WTC11 (cell line): ENCODE data around the gene GALNT17. TPM values are rescaled to one million over a fixed set of nuclear protein-coding genes. Genes with fewer than 3 reads are reported as not detected.
A peak's percentile ranks its signal among the peaks of the same experiment; 100 is the strongest.

Source experiments
- ATAC-seq: fragments of 200-7000 bp; cut with Tn5 transposase; 2 replicates; pipeline ENCODE4 v1.10.0; 2021; ENCODE audit warnings: mild to moderate bottlenecking, moderate library complexity
- CTCF ChIA-PET: fragments of 300-600 bp; sonication (Branson Sonifier 250); formaldehyde crosslinking; loops from one replicate; lab custom pipeline; 2021; ENCODE audit warnings: antibody characterized with exemption; lab: Charles Lee
- POLR2A ChIA-PET: fragments of 350-600 bp; sonication (Branson Sonifier 250); formaldehyde crosslinking; loops from one replicate; lab custom pipeline; 2021; ENCODE audit warnings: antibody characterized with exemption; lab: Charles Lee
- DNase-seq: peaks from one replicate; pipeline ENCODE4 v3.0.0; 2021; ENCODE audit warnings: low spot score
- H3K27ac Mint-ChIP-seq: 2 replicates; pipeline ENCODE4 v1.8.0; 2021; ENCODE audit warnings: mixed read lengths
- H3K27me3 Mint-ChIP-seq: 2 replicates; pipeline ENCODE4 v1.8.0; 2021; ENCODE audit warnings: low read depth, mild to moderate bottlenecking, moderate library complexity, mixed read lengths
- H3K36me3 Mint-ChIP-seq: 2 replicates; pipeline ENCODE4 v1.8.0; 2021; ENCODE audit warnings: mixed read lengths
- H3K4me1 Mint-ChIP-seq: 2 replicates; pipeline ENCODE4 v1.8.0; 2022; ENCODE audit warnings: mixed read lengths
- H3K4me3 Mint-ChIP-seq: 2 replicates; pipeline ENCODE4 v1.8.0; 2021; ENCODE audit warnings: mild to moderate bottlenecking, moderate library complexity, mixed read lengths
- H3K9me3 Mint-ChIP-seq: 2 replicates; pipeline ENCODE4 v1.8.0; 2021; ENCODE audit warnings: mixed read lengths
- ATF1 ChIP-seq: sonication (generic); formaldehyde crosslinking; IDR thresholded peaks from 2 replicates; pipeline ENCODE4 v1.8.1; 2023; ENCODE audit warnings: mild to moderate bottlenecking, moderate library complexity, missing genetic modification reagents
- EMX1 ChIP-seq: fragments of 250-450 bp; sonication (Bioruptor Pico); IDR thresholded peaks from 2 replicates; pipeline ENCODE4 v1.8.0; 2021; ENCODE audit warnings: mild to moderate bottlenecking
- ESRRA ChIP-seq: sonication (generic); formaldehyde crosslinking; IDR thresholded peaks from 2 replicates; pipeline ENCODE4 v1.8.1; 2022; ENCODE audit warnings: mild to moderate bottlenecking, missing genetic modification reagents, borderline replicate concordance
- FOXP1 ChIP-seq: sonication (generic); formaldehyde crosslinking; IDR thresholded peaks from 2 replicates; pipeline ENCODE4 v1.8.0; 2022; ENCODE audit warnings: missing genetic modification reagents, mild to moderate bottlenecking, moderate library complexity, borderline replicate concordance
- GTF2I ChIP-seq: fragments of 250-450 bp; sonication (Bioruptor Pico); conservative IDR thresholded peaks from 2 replicates; pipeline ENCODE4 v1.4.0; 2021; ENCODE audit warnings: mild to moderate bottlenecking
- IRF2 ChIP-seq: sonication (generic); formaldehyde crosslinking; IDR thresholded peaks from 2 replicates; pipeline ENCODE4 v1.8.0; 2022; ENCODE audit warnings: low read depth, missing genetic modification reagents, borderline replicate concordance
- JAZF1 ChIP-seq: fragments of 250-450 bp; sonication (Bioruptor Pico); IDR thresholded peaks from 2 replicates; pipeline ENCODE4 v1.9.0; 2021; ENCODE audit warnings: moderate library complexity, mild to moderate bottlenecking, inconsistent platforms
- KAT7 ChIP-seq: sonication (generic); formaldehyde crosslinking; IDR thresholded peaks from 2 replicates; pipeline ENCODE4 v1.8.1; 2023; ENCODE audit warnings: missing genetic modification reagents, mild to moderate bottlenecking, borderline replicate concordance
- NFYB ChIP-seq: sonication (generic); formaldehyde crosslinking; conservative IDR thresholded peaks from 2 replicates; pipeline ENCODE4 v1.8.0; 2022; ENCODE audit warnings: low read depth, missing genetic modification reagents
- NR1H2 ChIP-seq: sonication (generic); formaldehyde crosslinking; IDR thresholded peaks from 2 replicates; pipeline ENCODE4 v1.9.0; 2021; ENCODE audit warnings: mild to moderate bottlenecking, moderate library complexity, missing genetic modification reagents
- PRRX2 ChIP-seq: fragments of 250-450 bp; sonication (Bioruptor Pico); IDR thresholded peaks from 2 replicates; pipeline ENCODE4 v1.8.0; 2021; ENCODE audit warnings: mild to moderate bottlenecking
- RELA ChIP-seq: sonication (generic); formaldehyde crosslinking; IDR thresholded peaks from 2 replicates; pipeline ENCODE4 v1.8.1; 2022; ENCODE audit warnings: missing genetic modification reagents, mild to moderate bottlenecking, borderline replicate concordance
- RORB ChIP-seq: fragments of 250-450 bp; sonication (Bioruptor Pico); IDR thresholded peaks from 2 replicates; pipeline ENCODE4 v1.9.0; 2021; ENCODE audit warnings: mild to moderate bottlenecking
- TCF7 ChIP-seq: sonication (generic); formaldehyde crosslinking; IDR thresholded peaks from 2 replicates; pipeline ENCODE4 v1.8.0; 2022; ENCODE audit warnings: mild to moderate bottlenecking, low read depth, missing genetic modification reagents, moderate library complexity
- TEAD1 ChIP-seq: sonication (generic); formaldehyde crosslinking; IDR thresholded peaks from 2 replicates; pipeline ENCODE4 v1.8.0; 2022; ENCODE audit warnings: mild to moderate bottlenecking, missing genetic modification reagents
- TP53 ChIP-seq: sonication (generic); formaldehyde crosslinking; IDR thresholded peaks from 2 replicates; pipeline ENCODE4 v1.8.1; 2023; ENCODE audit warnings: mild to moderate bottlenecking, missing genetic modification reagents
- ZNF121 ChIP-seq: sonication (generic); formaldehyde crosslinking; IDR thresholded peaks from 2 replicates; pipeline ENCODE4 v1.8.0; 2023; ENCODE audit warnings: missing genetic modification reagents
- ZNF138 ChIP-seq: sonication (generic); formaldehyde crosslinking; conservative IDR thresholded peaks from 2 replicates; pipeline ENCODE4 v1.8.1; 2022; ENCODE audit warnings: mild to moderate bottlenecking, moderate library complexity, missing genetic modification reagents
- ZNF219 ChIP-seq: sonication (generic); formaldehyde crosslinking; IDR thresholded peaks from 2 replicates; pipeline ENCODE4 v1.8.0; 2023; ENCODE audit warnings: missing genetic modification reagents, mild to moderate bottlenecking, borderline replicate concordance
- ZNF263 ChIP-seq: sonication (generic); formaldehyde crosslinking; IDR thresholded peaks from 2 replicates; pipeline ENCODE4 v1.8.1; 2022; ENCODE audit warnings: low read depth, mild to moderate bottlenecking, moderate library complexity, missing genetic modification reagents
- ZNF671 ChIP-seq: fragments of 250-450 bp; sonication (Bioruptor Pico); IDR thresholded peaks from 2 replicates; pipeline ENCODE4 v1.8.0; 2021; ENCODE audit warnings: mild to moderate bottlenecking
- total RNA-seq: library from RNA; stranded (reverse); gene quantifications from 3 replicates; pipeline ENCODE4 v1.2.3, GENCODE V29; 2021
- TF ChIP-seq, protein P1 (sequence below): sonication (generic); formaldehyde crosslinking; IDR thresholded peaks from 2 replicates; pipeline ENCODE4 v1.8.1; 2022; ENCODE audit warnings: mild to moderate bottlenecking, moderate library complexity, missing genetic modification reagents
- TF ChIP-seq, protein P2 (sequence below): sonication (generic); formaldehyde crosslinking; IDR thresholded peaks from 2 replicates; pipeline ENCODE4 v1.8.1; 2022; ENCODE audit warnings: mild to moderate bottlenecking, missing genetic modification reagents, moderate library complexity, borderline replicate concordance
- TF ChIP-seq, protein P3 (sequence below): sonication (generic); formaldehyde crosslinking; IDR thresholded peaks from 2 replicates; pipeline ENCODE4 v1.8.0; 2023; ENCODE audit warnings: mild to moderate bottlenecking, missing genetic modification reagents
- TF ChIP-seq, protein P4 (sequence below): sonication (generic); formaldehyde crosslinking; IDR thresholded peaks from 2 replicates; pipeline ENCODE4 v1.8.1; 2023; ENCODE audit warnings: mild to moderate bottlenecking, missing genetic modification reagents, moderate library complexity
- TF ChIP-seq, protein P5 (sequence below): sonication (generic); formaldehyde crosslinking; IDR thresholded peaks from 2 replicates; pipeline ENCODE4 v1.8.0; 2023; ENCODE audit warnings: missing genetic modification reagents
- TF ChIP-seq, protein P6 (sequence below): sonication (generic); formaldehyde crosslinking; IDR thresholded peaks from 2 replicates; pipeline ENCODE4 v1.8.0; 2022; ENCODE audit warnings: mild to moderate bottlenecking, missing genetic modification reagents
- TF ChIP-seq, protein P7 (sequence below): sonication (generic); formaldehyde crosslinking; IDR thresholded peaks from 2 replicates; pipeline ENCODE4 v1.8.0; 2022; ENCODE audit warnings: mild to moderate bottlenecking, missing genetic modification reagents

The GALNT17 gene
- total RNA-seq, 1 experiment from 2014 or later, result 61.1 TPM

DNA sequence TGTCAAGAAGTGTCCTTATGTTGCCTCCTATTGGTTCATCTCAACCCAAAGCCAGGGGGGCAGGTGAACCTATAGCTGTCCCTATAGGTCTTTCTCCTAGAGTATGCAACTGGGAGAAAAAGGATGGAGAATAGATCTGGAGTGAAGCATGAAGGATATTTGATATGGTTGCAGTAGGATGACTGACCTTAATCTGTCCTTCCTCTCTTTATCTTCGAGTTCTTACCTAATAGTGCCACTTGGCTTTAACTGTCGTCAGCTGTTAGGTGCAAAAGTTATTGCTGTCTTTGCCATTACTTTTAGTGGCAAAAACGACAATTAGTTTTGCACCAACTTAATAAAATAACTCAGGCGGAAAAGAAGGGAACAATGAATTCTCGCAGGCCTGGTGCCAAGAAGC lies 196.0 kb downstream of the GALNT17 start:
- DNase-seq, result no peak
- Mint-ChIP-seq H3K27me3 (no peaks in the 10 kb centered on the region), H3K27ac (0 out of 2 replicates have a peak overlapping the region, but pooled peaks have one; percentile 14), H3K36me3 (peaks cover under 1% of the 10 kb centered on the region; the same call in 1 of the 2 replicates), H3K4me1 (peaks cover 56% of the 10 kb centered on the region), H3K9me3 (peaks cover under 1% of the 10 kb centered on the region; the same call in 1 of the 2 replicates), H3K4me3 (no peak overlapping the region)
- ATAC-seq, result no peak
- ChIA-PET POLR2A (no interaction called here), CTCF (no interaction called here)
- TF ChIP-seq ZNF219 (CRISPR knock-in tag) (no peak), PRRX2 (CRISPR knock-in tag) (no peak), RORB (no peak), KAT7 (CRISPR knock-in tag) (no peak), FOXP1 (no peak)
- TF ChIP-seq, protein P1, sequence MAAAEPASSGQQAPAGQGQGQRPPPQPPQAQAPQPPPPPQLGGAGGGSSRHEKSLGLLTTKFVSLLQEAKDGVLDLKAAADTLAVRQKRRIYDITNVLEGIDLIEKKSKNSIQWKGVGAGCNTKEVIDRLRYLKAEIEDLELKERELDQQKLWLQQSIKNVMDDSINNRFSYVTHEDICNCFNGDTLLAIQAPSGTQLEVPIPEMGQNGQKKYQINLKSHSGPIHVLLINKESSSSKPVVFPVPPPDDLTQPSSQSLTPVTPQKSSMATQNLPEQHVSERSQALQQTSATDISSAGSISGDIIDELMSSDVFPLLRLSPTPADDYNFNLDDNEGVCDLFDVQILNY (CRISPR knock-in tag), result no peak

DNA sequence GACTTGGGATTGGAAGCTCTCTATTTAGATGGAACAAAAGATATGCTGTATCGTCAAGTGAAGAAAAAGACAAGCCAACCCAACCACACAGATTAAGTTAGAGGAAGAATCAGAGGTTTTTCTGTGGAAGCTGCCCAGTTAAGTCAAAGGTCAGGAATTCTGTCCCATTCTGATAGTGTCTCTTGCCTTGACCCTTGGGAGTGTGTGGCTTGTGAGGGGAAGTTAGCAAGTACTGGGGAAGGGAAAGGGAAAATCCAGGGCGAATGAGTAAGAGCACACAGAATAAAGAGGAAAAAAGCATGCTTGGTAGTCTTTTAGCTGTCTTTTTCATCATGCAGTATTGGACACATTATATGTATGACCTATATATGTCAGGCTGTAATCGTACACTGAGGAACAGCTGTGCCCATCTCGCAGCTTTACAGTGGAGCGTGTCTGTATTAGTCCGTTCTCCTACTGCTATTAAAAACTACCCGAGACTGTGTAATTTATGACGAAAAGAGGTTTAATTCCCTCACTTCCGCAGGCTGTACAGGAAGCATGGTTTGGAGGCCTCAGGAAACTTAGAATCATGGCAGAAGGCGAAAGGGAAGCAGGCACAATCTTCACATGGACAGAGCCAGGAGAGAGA lies 197.2 kb downstream of the GALNT17 start:
- CTCF ChIA-PET, result no interaction called here

DNA sequence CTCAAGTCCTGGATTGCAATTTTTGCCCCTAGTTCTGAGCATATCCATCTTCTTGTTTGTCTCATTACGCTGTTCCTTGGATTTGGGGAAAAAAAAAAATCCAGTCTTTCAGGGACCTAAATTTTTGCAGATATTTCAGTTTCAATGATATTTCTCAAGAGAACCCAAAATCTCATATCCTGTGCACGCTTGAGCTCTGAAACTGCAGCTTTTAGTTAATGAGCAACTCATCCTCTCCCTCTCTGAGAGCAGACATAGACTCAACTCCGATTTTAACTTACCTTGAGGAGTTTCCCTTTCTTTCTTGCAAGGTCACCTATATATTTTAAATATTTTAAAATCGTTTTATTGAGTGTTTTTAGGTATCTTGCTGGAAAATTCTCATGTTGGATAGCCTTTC lies 200.3 kb downstream of the GALNT17 start:
- no peak overlapping the region for H3K4me3 Mint-ChIP-seq
- ChIA-PET POLR2A (no interaction called here), CTCF (interaction anchor here (0.6 kb wide), 1 partner anchor 477 kb away, joined by 4 read pairs; no protein-coding TSS in a partner anchor)
- H3K27ac Mint-ChIP-seq, result no peak overlapping the region
- peaks cover 33% of the 10 kb centered on the region for H3K4me1 Mint-ChIP-seq
- peaks cover 19% of the 10 kb centered on the region for H3K36me3 Mint-ChIP-seq
- DNase-seq (no peak), ATAC-seq (no peak)
- peaks cover 13% of the 10 kb centered on the region for H3K9me3 Mint-ChIP-seq
- H3K27me3 Mint-ChIP-seq, result no peaks in the 10 kb centered on the region
- TF ChIP-seq TP53 (CRISPR knock-in tag) (no peak), JAZF1 (CRISPR knock-in tag) (no peak), ATF1 (CRISPR knock-in tag) (no peak), IRF2 (CRISPR knock-in tag) (no peak), NFYB (CRISPR knock-in tag) (no peak)
- TF ChIP-seq, protein P2, sequence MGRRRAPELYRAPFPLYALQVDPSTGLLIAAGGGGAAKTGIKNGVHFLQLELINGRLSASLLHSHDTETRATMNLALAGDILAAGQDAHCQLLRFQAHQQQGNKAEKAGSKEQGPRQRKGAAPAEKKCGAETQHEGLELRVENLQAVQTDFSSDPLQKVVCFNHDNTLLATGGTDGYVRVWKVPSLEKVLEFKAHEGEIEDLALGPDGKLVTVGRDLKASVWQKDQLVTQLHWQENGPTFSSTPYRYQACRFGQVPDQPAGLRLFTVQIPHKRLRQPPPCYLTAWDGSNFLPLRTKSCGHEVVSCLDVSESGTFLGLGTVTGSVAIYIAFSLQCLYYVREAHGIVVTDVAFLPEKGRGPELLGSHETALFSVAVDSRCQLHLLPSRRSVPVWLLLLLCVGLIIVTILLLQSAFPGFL (CRISPR knock-in tag), result no peak
- TF ChIP-seq, protein P3, sequence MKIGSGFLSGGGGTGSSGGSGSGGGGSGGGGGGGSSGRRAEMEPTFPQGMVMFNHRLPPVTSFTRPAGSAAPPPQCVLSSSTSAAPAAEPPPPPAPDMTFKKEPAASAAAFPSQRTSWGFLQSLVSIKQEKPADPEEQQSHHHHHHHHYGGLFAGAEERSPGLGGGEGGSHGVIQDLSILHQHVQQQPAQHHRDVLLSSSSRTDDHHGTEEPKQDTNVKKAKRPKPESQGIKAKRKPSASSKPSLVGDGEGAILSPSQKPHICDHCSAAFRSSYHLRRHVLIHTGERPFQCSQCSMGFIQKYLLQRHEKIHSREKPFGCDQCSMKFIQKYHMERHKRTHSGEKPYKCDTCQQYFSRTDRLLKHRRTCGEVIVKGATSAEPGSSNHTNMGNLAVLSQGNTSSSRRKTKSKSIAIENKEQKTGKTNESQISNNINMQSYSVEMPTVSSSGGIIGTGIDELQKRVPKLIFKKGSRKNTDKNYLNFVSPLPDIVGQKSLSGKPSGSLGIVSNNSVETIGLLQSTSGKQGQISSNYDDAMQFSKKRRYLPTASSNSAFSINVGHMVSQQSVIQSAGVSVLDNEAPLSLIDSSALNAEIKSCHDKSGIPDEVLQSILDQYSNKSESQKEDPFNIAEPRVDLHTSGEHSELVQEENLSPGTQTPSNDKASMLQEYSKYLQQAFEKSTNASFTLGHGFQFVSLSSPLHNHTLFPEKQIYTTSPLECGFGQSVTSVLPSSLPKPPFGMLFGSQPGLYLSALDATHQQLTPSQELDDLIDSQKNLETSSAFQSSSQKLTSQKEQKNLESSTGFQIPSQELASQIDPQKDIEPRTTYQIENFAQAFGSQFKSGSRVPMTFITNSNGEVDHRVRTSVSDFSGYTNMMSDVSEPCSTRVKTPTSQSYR, result no peak

More for the DNA sequence above, 197.2 kb downstream of the GALNT17 start:
- Mint-ChIP-seq H3K27ac (peak overlapping the region; percentile 31; the same call in 1 of the 2 replicates), H3K4me3 (no peak overlapping the region), H3K27me3 (no peaks in the 10 kb centered on the region), H3K9me3 (no peaks in the 10 kb centered on the region), H3K4me1 (peaks cover 53% of the 10 kb centered on the region), H3K36me3 (no peaks in the 10 kb centered on the region)
- POLR2A ChIA-PET, result no interaction called here
- ATAC-seq, result no peak
- DNase-seq, result no peak
- TF ChIP-seq ZNF671 (CRISPR knock-in tag), result no peak
- TF ChIP-seq TEAD1, result no peak
- TF ChIP-seq EMX1 (CRISPR knock-in tag), result no peak
- TF ChIP-seq TCF7 (CRISPR knock-in tag), result no peak
- no peak for TF ChIP-seq ZNF138 (CRISPR knock-in tag)
- no peak for TF ChIP-seq RELA (CRISPR knock-in tag)
- TF ChIP-seq, protein P4, sequence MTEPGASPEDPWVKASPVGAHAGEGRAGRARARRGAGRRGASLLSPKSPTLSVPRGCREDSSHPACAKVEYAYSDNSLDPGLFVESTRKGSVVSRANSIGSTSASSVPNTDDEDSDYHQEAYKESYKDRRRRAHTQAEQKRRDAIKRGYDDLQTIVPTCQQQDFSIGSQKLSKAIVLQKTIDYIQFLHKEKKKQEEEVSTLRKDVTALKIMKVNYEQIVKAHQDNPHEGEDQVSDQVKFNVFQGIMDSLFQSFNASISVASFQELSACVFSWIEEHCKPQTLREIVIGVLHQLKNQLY (CRISPR knock-in tag), result no peak
- TF ChIP-seq, protein P5, sequence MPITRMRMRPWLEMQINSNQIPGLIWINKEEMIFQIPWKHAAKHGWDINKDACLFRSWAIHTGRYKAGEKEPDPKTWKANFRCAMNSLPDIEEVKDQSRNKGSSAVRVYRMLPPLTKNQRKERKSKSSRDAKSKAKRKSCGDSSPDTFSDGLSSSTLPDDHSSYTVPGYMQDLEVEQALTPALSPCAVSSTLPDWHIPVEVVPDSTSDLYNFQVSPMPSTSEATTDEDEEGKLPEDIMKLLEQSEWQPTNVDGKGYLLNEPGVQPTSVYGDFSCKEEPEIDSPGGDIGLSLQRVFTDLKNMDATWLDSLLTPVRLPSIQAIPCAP (CRISPR knock-in tag), result no peak
- TF ChIP-seq ZNF121 (CRISPR knock-in tag), result no peak
- TF ChIP-seq NFYB (CRISPR knock-in tag), result no peak
- TF ChIP-seq IRF2 (CRISPR knock-in tag), result no peak
- TF ChIP-seq, protein P6, sequence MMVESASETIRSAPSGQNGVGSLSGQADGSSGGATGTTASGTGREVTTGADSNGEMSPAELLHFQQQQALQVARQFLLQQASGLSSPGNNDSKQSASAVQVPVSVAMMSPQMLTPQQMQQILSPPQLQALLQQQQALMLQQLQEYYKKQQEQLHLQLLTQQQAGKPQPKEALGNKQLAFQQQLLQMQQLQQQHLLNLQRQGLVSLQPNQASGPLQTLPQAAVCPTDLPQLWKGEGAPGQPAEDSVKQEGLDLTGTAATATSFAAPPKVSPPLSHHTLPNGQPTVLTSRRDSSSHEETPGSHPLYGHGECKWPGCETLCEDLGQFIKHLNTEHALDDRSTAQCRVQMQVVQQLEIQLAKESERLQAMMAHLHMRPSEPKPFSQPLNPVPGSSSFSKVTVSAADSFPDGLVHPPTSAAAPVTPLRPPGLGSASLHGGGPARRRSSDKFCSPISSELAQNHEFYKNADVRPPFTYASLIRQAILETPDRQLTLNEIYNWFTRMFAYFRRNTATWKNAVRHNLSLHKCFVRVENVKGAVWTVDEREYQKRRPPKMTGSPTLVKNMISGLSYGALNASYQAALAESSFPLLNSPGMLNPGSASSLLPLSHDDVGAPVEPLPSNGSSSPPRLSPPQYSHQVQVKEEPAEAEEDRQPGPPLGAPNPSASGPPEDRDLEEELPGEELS (CRISPR knock-in tag), result no peak
- TF ChIP-seq NR1H2, result no peak
- TF ChIP-seq ESRRA (CRISPR knock-in tag), result no peak
- TF ChIP-seq, protein P7, sequence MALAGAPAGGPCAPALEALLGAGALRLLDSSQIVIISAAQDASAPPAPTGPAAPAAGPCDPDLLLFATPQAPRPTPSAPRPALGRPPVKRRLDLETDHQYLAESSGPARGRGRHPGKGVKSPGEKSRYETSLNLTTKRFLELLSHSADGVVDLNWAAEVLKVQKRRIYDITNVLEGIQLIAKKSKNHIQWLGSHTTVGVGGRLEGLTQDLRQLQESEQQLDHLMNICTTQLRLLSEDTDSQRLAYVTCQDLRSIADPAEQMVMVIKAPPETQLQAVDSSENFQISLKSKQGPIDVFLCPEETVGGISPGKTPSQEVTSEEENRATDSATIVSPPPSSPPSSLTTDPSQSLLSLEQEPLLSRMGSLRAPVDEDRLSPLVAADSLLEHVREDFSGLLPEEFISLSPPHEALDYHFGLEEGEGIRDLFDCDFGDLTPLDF (CRISPR knock-in tag), result no peak
- no peak for TF ChIP-seq GTF2I (CRISPR knock-in tag)
- no peak for TF ChIP-seq ZNF263
- TF ChIP-seq, all 79 proteins: peak for 0
